ENCODE results near the gene FAM50A. TPM values are rescaled to one million over a fixed set of nuclear protein-coding genes. Genes with fewer than 3 reads are reported as not detected.

Gene FAM50A
- total and polyA plus RNA-seq, 2 of the 4 experiments (the other 2 are of a cell fraction) = 46.4 to 119 TPM

DNA sequence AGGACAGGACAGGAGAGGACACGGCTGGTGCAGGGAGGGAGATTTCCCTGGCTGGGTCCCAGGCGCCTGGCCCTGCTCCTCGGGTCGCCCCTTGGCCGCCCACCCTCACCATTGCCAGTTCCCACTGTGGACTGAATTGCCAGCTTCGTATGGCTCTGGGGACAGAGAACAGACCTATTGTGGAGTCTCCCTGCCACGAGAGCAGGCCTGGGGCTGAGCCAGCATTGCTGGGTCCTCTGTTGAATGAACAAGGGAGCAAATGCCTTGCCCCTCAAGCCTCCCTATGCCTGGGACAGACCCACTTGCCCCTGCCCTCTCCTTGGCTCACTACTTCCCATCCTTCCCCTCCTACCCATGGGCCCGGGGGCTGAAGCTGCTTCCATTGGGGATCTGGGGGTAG lies 18.5 kb downstream of the FAM50A start:
- Histone ChIP-seq H3K27me3 (ENCODE audit: control insufficient read depth, insufficient read depth, low read length) (no peaks in the 10 kb centered on the region), H3K4me3 (ENCODE audit: insufficient read depth, low read depth, low read length) (no peak overlapping the region), H2BK5ac (ENCODE audit: low read depth, low read length, poor library complexity, severe bottlenecking) (no peak overlapping the region), H2BK20ac (ENCODE audit: low read depth, low read length) (no peak overlapping the region), H2AK5ac (ENCODE audit: low read depth, low read length) (no peak overlapping the region), H3K14ac (replicated peaks; ENCODE audit: low read depth, low read length) (no peak overlapping the region), H4K20me1 (ENCODE audit: insufficient read depth, low read length) (peaks cover 39% of the 10 kb centered on the region), H3K4ac (ENCODE audit: low read depth, low read length) (no peak overlapping the region), H3K56ac (ENCODE audit: extremely low read depth, insufficient read depth, low read length) (no peak overlapping the region), H3K36me3 (ENCODE audit: control insufficient read depth, insufficient read depth, low read length) (peaks cover 59% of the 10 kb centered on the region), H2AFZ (replicated peaks; ENCODE audit: low read length, poor library complexity) (no peak overlapping the region), H3K9me3 (ENCODE audit: control insufficient read depth, insufficient read depth, low read length) (no peaks in the 10 kb centered on the region; the same call in 1 of the 2 replicates), H3K79me1 (ENCODE audit: low read depth in 1 of 2, low read length in 2 of 2) (peaks cover 0 to 16% of the 10 kb centered on the region in 2 experiments; a peak in 3 of 4 replicates), H3K27ac (ENCODE audit: insufficient read depth, low read length) (no peak overlapping the region), H4K5ac (ENCODE audit: low read depth, low read length) (no peak overlapping the region), H4K8ac (ENCODE audit: low read depth in 2 of 2, low read length in 2 of 2) (no peak overlapping the region), H3K23ac (ENCODE audit: low read depth, low read length) (no peak overlapping the region), H3K4me1 (ENCODE audit: control insufficient read depth, insufficient read depth, low read length) (peaks cover 4% of the 10 kb centered on the region; the same call in 1 of the 2 replicates), H3K9me1 (ENCODE audit: insufficient read depth, low read length) (no peaks in the 10 kb centered on the region), H3K18ac (ENCODE audit: low read depth, low read length) (no peak overlapping the region), H2AK9ac (replicated peaks; ENCODE audit: low read depth, low read length, poor library complexity) (no peak overlapping the region), H3K4me2 (ENCODE audit: low read depth, low read length) (no peak overlapping the region), H4K91ac (ENCODE audit: insufficient read depth, low read depth, low read length) (no peak overlapping the region), H3K9ac (ENCODE audit: low read depth, low read length) (no peak overlapping the region), H2BK120ac (ENCODE audit: low read depth, low read length) (no peak overlapping the region), H2BK15ac (ENCODE audit: low read depth, low read length) (no peak overlapping the region)
- intact Hi-C loops (cut with micrococcal nuclease) = no loop called here
- WGBS, 2 experiments (ENCODE audit: extremely low coverage in 2 of 2, insufficient read length in 1 of 2) = no CpG with 5 or more reads among the region's 8 CpGs
- DNase-seq (no peak), ATAC-seq (ENCODE audit: low read depth) (no peak)
- ChIA-PET CTCF (no interaction called here), POLR2A (ENCODE audit: unreplicated experiment) (no interaction called here)
- no TSS peak for BruUV-seq (replicated peaks)
- dilution Hi-C loops (cut with HindIII; ENCODE audit: low sequenced_read_pairs, unreplicated experiment) = no loop called here
- TF ChIP-seq CEBPB (IDR thresholded peaks at IDR 0.05; ENCODE audit: low read depth, low read length) = no peak
- no peak for TF ChIP-seq POLR2A (IDR thresholded peaks at IDR 0.05; ENCODE audit: low read depth, low read length)
- no peak for TF ChIP-seq MXI1 (IDR thresholded peaks at IDR 0.05; ENCODE audit: borderline replicate concordance, low read depth, low read length)
- TF ChIP-seq, protein P1, sequence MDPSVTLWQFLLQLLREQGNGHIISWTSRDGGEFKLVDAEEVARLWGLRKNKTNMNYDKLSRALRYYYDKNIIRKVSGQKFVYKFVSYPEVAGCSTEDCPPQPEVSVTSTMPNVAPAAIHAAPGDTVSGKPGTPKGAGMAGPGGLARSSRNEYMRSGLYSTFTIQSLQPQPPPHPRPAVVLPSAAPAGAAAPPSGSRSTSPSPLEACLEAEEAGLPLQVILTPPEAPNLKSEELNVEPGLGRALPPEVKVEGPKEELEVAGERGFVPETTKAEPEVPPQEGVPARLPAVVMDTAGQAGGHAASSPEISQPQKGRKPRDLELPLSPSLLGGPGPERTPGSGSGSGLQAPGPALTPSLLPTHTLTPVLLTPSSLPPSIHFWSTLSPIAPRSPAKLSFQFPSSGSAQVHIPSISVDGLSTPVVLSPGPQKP (IDR thresholded peaks at IDR 0.05; ENCODE audit: borderline replicate concordance, low read depth, low read length) = no peak
- TF ChIP-seq RFX5 (IDR thresholded peaks at IDR 0.05; ENCODE audit: low read depth, low read length) = no peak
- no peak for TF ChIP-seq NFE2L2 (IDR thresholded peaks at IDR 0.05; ENCODE audit: low read depth, low read length)
- in situ Hi-C loops (cut with MboI; ENCODE audit: low sequenced_read_pairs) = no loop called here
